ENCODE results near the gene ANLN.
"Not testable (repeated sequence)": the region's sequence is repeated elsewhere in the genome, so short reads cannot be mapped to it uniquely, and the experiment has no call there.

The ANLN gene

DNA sequence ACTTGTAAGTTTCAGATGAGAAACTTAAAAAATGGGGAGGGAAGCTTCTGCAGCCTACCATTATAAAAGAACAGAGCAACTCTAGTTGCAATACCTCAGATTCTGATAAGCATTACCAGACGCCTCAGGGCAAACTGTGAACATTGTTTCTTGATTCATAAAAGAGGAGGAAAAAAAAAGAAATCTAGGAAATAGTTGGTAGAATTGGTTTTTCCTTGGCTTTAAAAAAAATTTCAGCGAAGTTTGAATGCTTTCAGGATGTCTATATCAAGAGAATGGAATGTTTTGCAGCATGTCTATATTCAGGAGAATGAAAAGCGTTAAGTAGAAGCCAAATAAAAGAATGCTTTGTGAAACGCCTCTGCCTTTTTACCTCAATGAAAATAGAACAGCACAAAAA lies 17.5 kb upstream of the ANLN start:
- no peak for DNase-seq (ENCODE audit: low read depth)
- TF ChIP-seq, protein P1, sequence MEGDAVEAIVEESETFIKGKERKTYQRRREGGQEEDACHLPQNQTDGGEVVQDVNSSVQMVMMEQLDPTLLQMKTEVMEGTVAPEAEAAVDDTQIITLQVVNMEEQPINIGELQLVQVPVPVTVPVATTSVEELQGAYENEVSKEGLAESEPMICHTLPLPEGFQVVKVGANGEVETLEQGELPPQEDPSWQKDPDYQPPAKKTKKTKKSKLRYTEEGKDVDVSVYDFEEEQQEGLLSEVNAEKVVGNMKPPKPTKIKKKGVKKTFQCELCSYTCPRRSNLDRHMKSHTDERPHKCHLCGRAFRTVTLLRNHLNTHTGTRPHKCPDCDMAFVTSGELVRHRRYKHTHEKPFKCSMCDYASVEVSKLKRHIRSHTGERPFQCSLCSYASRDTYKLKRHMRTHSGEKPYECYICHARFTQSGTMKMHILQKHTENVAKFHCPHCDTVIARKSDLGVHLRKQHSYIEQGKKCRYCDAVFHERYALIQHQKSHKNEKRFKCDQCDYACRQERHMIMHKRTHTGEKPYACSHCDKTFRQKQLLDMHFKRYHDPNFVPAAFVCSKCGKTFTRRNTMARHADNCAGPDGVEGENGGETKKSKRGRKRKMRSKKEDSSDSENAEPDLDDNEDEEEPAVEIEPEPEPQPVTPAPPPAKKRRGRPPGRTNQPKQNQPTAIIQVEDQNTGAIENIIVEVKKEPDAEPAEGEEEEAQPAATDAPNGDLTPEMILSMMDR (IDR thresholded peaks at IDR 0.05; ENCODE audit: control insufficient read depth, extremely low read depth, insufficient read depth) = no peak
- H3K4me3 ChIP-seq (ENCODE audit: low read depth, low read length) = no peak overlapping the region

DNA sequence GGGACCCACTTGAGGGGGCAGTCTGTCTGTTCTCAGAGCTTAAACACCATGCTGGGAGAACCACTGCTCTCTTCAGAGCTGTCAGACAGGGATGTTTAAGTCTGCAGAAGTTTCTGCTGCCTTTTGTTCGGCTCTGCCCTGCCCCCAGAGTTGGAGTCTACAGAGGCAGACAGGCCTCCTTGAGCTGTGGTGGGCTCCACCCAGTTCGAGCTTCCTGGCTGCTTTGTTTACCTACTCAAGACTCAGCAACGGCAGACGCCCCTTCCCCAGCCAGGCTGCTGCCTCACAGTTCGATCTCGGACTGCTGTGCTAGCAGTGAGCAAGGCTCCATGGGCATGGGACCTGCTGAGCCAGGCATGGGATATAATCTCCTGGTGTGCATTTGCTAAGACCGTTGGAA lies 11.1 kb upstream of the ANLN start:
- H3K4me3 ChIP-seq (ENCODE audit: low read depth, low read length); DNase-seq (ENCODE audit: low read depth): not testable (repeated sequence)

DNA sequence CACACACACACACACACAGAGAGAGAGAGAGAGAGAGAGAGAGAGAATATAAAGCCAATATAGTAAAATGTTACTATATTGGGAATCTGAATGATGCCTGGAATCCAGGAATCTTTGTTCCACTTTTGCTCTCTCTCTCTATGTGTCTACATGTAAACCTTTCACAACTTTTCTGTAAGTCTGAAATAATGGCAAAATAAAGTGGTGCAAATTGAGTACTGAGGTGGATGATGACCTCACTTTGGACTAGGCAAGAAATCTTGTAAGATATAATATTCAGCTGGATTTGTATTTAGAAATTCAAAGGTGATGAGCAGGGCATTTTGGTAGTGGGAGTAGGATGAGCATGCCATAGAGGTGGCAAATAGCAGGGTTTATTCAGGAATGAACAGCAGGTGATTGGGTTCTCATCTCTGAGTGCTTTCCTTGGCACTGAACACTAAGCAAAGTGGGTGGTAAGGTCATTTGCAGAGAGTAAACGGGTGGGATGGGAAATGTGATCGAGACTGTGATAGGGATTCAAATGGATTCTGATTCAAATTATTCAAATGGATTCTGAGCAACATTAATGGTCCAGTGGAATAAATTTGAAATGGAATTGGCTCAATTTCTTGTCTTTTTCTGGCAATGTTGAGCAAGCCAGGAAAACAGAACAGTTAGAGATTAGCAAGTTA lies 9.7 kb upstream of the ANLN start:
- H3K4me3 ChIP-seq (ENCODE audit: low read depth, low read length) = no peak overlapping the region
- DNase-seq (ENCODE audit: low read depth) = no peak
- TF ChIP-seq, protein P1 (IDR thresholded peaks at IDR 0.05; ENCODE audit: control insufficient read depth, extremely low read depth, insufficient read depth) = no peak

DNA sequence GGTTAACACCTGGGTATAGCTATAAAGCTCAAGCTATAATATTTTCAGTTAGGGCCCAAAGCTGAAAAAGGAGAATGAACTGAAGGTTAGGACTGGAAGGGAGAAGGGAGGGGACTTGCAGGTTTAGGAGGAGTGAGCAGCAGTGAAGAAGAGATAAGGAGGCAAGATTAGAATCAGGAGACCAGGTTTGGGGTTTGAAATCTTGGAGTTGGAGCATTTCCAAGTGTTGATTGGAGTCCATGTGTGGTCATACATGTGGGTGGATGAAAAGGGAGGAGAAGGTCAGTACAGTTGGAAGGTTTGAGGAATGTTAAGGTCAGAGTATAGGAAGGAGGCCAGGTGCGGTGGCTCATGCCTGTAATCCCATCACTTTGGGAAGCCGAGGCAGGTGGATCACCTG lies 8.6 kb upstream of the ANLN start:
- DNase-seq (ENCODE audit: low read depth) = no peak
- TF ChIP-seq, protein P1 (IDR thresholded peaks at IDR 0.05; ENCODE audit: control insufficient read depth, extremely low read depth, insufficient read depth) = no peak
- no peak overlapping the region for H3K4me3 ChIP-seq (ENCODE audit: low read depth, low read length)

DNA sequence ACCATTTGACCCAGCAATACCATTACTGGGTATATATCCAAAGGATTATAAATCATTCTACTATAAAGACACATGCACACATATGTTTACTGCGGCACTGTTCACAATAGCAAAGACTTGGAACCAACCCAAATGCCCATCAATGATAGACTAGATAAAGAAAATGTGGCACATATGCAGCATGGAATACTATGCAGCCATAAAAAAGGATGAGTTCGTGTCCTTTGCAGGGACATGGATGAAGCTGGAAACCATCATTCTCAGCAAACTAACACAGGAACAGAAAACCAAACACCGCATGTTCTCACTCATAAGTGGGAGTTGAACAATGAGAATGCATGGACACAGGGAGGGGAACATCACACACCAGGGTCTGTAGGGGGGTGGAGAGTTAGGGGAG lies 6.4 kb upstream of the ANLN start:
- not testable (repeated sequence) for DNase-seq (ENCODE audit: low read depth)

DNA sequence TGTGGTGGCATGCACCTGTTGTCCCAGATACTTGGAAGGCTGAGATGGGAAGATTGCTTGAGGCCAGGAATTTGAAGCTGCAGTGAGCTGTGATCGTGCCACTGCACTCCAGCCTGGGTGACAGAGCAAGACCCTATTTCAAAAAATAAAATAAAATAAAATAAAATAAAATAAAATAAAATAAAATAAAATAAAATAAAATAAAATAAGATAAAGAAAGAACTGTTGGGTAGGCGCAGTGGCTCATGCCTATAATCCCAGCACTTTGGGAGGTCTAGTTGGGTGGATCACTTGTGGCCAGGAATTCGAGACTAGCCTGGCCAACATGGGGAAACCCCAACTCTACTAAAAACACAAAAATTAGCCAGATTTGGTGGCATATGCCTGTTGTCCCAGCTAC lies 4.0 kb upstream of the ANLN start:
- not testable (repeated sequence) for DNase-seq (ENCODE audit: low read depth); H3K4me3 ChIP-seq (ENCODE audit: low read depth, low read length)

More for the DNA sequence above, 6.4 kb upstream of the ANLN start:
- H3K4me3 ChIP-seq (ENCODE audit: low read depth, low read length) = not testable (repeated sequence)

DNA sequence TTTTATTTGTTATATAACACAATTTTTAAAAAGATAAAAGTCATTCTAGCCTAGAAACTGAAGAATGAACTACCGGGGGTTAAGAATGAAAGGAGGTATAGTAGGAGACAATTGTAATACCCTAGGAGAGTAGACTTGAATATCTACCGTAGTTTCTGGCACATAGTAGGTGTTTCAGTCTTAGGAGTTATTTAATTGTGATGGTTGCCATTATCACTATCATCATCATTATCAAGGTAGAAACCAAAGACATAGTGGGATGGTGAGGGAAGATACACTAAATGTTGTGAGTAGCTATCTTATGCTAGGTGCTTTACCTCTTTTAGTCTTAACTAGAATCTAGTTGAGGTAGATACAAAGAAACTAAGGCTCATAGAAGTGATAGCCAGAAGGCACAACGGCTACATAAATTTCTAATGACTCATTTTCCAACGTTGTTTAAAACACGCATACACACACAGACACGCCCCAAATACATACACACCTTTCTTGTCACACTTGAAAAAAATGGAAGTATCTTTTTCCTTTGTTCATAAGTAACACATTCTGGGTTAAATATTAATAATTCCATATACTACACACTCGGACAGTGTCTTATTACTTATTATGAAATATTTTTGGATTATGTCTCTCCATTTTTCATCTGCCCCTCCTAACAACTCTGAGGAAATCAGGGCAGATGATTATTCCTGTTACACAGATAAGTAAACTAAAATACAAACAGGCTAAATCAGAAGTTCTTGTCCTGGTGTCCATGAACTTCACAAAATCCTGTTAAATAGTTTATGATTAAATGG lies 2.0 kb upstream of the ANLN start:
- DNase-seq (ENCODE audit: low read depth) = no peak
- no peak overlapping the region for H3K4me3 ChIP-seq (ENCODE audit: low read depth, low read length)
- TF ChIP-seq, protein P1 (IDR thresholded peaks at IDR 0.05; ENCODE audit: control insufficient read depth, extremely low read depth, insufficient read depth) = no peak

DNA sequence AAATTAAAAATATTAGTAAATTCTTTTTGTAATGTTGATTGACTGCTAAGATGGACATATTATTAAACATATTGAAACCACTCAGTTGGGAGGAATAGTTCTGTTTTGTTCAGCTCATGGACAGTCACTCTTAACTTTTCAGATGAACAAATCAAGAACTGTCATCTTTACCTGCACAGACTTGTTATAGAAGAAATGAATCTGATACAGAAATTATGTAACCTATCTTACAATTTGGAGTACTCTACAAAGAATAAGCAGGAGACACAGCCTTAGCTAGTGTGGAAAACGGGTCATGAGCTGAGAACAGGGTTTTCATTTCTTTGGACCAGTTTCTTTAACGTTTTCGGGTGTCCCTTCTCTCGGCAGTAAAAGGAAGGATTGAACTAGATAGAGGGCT lies 1.2 kb upstream of the ANLN start:
- TF ChIP-seq, protein P1 (IDR thresholded peaks at IDR 0.05; ENCODE audit: control insufficient read depth, extremely low read depth, insufficient read depth) = no peak
- no peak overlapping the region for H3K4me3 ChIP-seq (ENCODE audit: low read depth, low read length)
- DNase-seq (ENCODE audit: low read depth) = no peak

Measured in LNCaP clone FGC (cell line).